ENCODE data around the gene FFAR3.

DNA sequence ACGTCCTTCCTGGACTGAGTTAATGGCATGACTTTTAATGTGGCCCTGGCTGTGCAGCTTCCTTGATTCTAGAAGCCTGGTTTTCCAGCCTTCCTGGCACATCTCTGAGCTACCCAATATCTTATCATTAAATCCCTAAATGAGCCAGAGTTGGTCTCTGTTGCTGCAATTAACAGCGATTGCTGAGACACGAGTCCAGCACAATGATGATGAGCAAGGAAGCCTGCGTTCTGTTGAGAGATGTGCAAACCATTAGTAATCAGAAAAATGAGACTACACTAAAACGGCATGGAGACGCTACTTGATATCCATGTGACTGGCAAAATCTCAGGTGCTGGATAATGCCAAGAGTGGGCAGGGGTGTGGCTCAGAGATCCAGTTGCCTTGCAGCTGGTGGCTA, 38.8 kb downstream of the FFAR3 start:
- TF ChIP-seq, protein P1, sequence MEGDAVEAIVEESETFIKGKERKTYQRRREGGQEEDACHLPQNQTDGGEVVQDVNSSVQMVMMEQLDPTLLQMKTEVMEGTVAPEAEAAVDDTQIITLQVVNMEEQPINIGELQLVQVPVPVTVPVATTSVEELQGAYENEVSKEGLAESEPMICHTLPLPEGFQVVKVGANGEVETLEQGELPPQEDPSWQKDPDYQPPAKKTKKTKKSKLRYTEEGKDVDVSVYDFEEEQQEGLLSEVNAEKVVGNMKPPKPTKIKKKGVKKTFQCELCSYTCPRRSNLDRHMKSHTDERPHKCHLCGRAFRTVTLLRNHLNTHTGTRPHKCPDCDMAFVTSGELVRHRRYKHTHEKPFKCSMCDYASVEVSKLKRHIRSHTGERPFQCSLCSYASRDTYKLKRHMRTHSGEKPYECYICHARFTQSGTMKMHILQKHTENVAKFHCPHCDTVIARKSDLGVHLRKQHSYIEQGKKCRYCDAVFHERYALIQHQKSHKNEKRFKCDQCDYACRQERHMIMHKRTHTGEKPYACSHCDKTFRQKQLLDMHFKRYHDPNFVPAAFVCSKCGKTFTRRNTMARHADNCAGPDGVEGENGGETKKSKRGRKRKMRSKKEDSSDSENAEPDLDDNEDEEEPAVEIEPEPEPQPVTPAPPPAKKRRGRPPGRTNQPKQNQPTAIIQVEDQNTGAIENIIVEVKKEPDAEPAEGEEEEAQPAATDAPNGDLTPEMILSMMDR (IDR thresholded peaks at IDR 0.05 in 8 of 11, conservative IDR thresholded peaks at IDR 0.05 in 3 of 11): no peak
- no peak for TF ChIP-seq POLR2AphosphoS5 (IDR thresholded peaks at IDR 0.05)
- no peak for TF ChIP-seq POLR2A (IDR thresholded peaks at IDR 0.05)

Measured in spleen (tissue), 7 donors.